OCI-LY7 (cell line): ENCODE measurements around the gene CWC27. TPM values are rescaled to one million over a fixed set of nuclear protein-coding genes. Genes with fewer than 3 reads are reported as not detected.

Source experiments
- BruUV-seq: library from RNA; stranded (reverse); fragments of 400-500 nt; replicated peaks from 2 replicates; lab custom pipeline; 2021; lab: Mats Ljungman, UMichigan
- CTCF ChIA-PET: fragments of 300-600 bp; sonication (Branson Sonifier 250); formaldehyde crosslinking; loops from one replicate; lab custom pipeline; 2022; ENCODE audit warnings: antibody characterized with exemption; ENCODE audit not compliant: unreplicated experiment; lab: Charles Lee
- POLR2A ChIA-PET: fragments of 300-600 bp; sonication (Branson Sonifier 250); formaldehyde crosslinking; loops from one replicate; lab custom pipeline; 2022; ENCODE audit warnings: antibody characterized with exemption; lab: Charles Lee
- DNase-seq: peaks from one replicate; pipeline ENCODE4 v3.0.0-alpha.2; 2015; ENCODE audit warnings: low spot score
- H2AFZ ChIP-seq: fragments of 200-600 bp; sonication (generic), shearing (Covaris generic); 2 replicates; pipeline ENCODE4 v1.6.1; 2014; ENCODE audit warnings: mild to moderate bottlenecking, antibody characterized with exemption, low read length, moderate library complexity
- H3K27ac ChIP-seq: fragments of 200-600 bp; sonication (generic); 2 replicates; pipeline ENCODE4 v1.5.1; 2014; ENCODE audit warnings: mixed run types, low read depth, mild to moderate bottlenecking, moderate library complexity, low read length, inconsistent platforms; ENCODE audit not compliant: poor library complexity, severe bottlenecking
- H3K36me3 ChIP-seq: fragments of 200-600 bp; sonication (generic); 2 replicates; pipeline ENCODE4 v1.6.1; 2014; ENCODE audit warnings: mild to moderate bottlenecking, antibody characterized with exemption, low read length, moderate library complexity, mixed read lengths; ENCODE audit not compliant: insufficient read depth
- H3K4me1 ChIP-seq: fragments of 200-600 bp; sonication (generic); 2 replicates; pipeline ENCODE4 v1.5.1; 2014; ENCODE audit warnings: mild to moderate bottlenecking, low read length; ENCODE audit not compliant: insufficient read depth, poor library complexity, severe bottlenecking
- H3K4me2 ChIP-seq: fragments of 200-600 bp; sonication (generic); 2 replicates; pipeline ENCODE4 v1.6.1; 2014; ENCODE audit warnings: mild to moderate bottlenecking, low read length
- H3K4me3 ChIP-seq: fragments of 200-600 bp; sonication (generic); 2 replicates; pipeline ENCODE4 v1.5.1; 2014; ENCODE audit warnings: mild to moderate bottlenecking, low read depth, low read length; ENCODE audit not compliant: poor library complexity, severe bottlenecking
- H3K79me2 ChIP-seq: fragments of 200-600 bp; sonication (generic); 2 replicates; pipeline ENCODE4 v1.6.1; 2016; ENCODE audit warnings: low read depth, mild to moderate bottlenecking, low read length, moderate library complexity, mixed read lengths; ENCODE audit not compliant: insufficient read depth
- H3K9me2 ChIP-seq: fragments of 200-600 bp; sonication (generic); 2 replicates; pipeline ENCODE4 v1.6.1; 2016; ENCODE audit warnings: mild to moderate bottlenecking, low read length, mixed read lengths; ENCODE audit not compliant: insufficient read depth
- H3K9me3 ChIP-seq: fragments of 200-600 bp; sonication (generic); 2 replicates; pipeline ENCODE4 v1.6.1; 2014; ENCODE audit warnings: mild to moderate bottlenecking, mixed run types, low read length, mixed read lengths
- H4K20me1 ChIP-seq: fragments of 200-600 bp; sonication (generic); 2 replicates; pipeline ENCODE4 v1.6.1; 2014; ENCODE audit warnings: mild to moderate bottlenecking, antibody characterized with exemption, low read length, moderate library complexity, mixed read lengths; ENCODE audit not compliant: insufficient read depth
- EZH2phosphoT487 ChIP-seq: fragments of 200-600 bp; sonication (generic); IDR thresholded peaks from 2 replicates; pipeline ENCODE4 v1.6.1; 2018; ENCODE audit warnings: low read depth, borderline replicate concordance, mild to moderate bottlenecking, mixed run types, antibody characterized with exemption, low read length, moderate library complexity, mixed read lengths
- intact Hi-C: fragments of 100-400 bp; cut with micrococcal nuclease; formaldehyde crosslinking; loops from one replicate; pipeline ENCODE4 v1.10.0; 2022; ENCODE audit not compliant: unreplicated experiment
- total RNA-seq, 2 experiments: library from RNA; depleted of rRNA in 1 of 2; stranded (reverse); fragments of >200 nt in 1 of 2; shearing (Covaris generic) in 1 of 2; gene quantifications; 2 replicates each; pipeline ENCODE4 v1.2.3, GENCODE V29; 2014 to 2022
- TF ChIP-seq, protein P1 (sequence below): fragments of 200-600 bp; sonication (generic); conservative IDR thresholded peaks from 2 replicates; pipeline ENCODE4 v1.5.1; 2014; ENCODE audit warnings: mild to moderate bottlenecking, antibody characterized with exemption, low read length, moderate library complexity, mixed read lengths

Gene CWC27
- total RNA-seq, 2 experiments from 2014 or later = 15.4 to 33.1 TPM

DNA sequence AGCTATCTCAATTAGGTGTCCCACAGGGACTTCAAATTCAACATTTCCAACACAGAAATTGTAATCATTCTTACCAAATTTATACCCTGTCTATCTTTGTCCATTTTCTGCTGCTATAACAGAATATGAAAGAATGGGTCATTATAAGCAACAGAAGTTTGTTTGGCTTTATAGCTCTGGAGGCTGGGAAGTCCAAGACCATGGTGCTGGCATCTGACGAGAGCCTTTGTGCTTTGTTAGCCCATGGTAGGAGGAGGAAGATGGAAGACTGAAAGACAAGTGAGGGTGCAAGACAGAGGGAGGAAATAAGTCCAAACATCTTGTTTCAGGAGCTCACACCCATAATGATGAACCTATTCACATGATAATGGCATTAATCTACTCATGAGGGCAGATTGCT, 72.2 kb downstream of the CWC27 start:
- H3K4me1 ChIP-seq = no peaks in the 10 kb centered on the region
- H3K4me2 ChIP-seq = no peak overlapping the region
- no TSS peak for BruUV-seq
- DNase-seq = no peak
- no peaks in the 10 kb centered on the region for H3K36me3 ChIP-seq
- POLR2A ChIA-PET = interaction anchor here (0.7 to 1.0 kb wide), 3 partner anchors 10 to 172 kb away, joined by 3 read pairs; no protein-coding TSS in a partner anchor
- no peaks in the 10 kb centered on the region for H3K9me2 ChIP-seq
- intact Hi-C loops = no loop called here
- H3K9me3 ChIP-seq = peaks cover 10% of the 10 kb centered on the region; the same call in 1 of the 2 replicates
- no peak overlapping the region for H2AFZ ChIP-seq
- no peak overlapping the region for H3K27ac ChIP-seq
- CTCF ChIA-PET = no interaction called here
- no peaks in the 10 kb centered on the region for H3K79me2 ChIP-seq
- H4K20me1 ChIP-seq = no peaks in the 10 kb centered on the region
- no peak overlapping the region for H3K4me3 ChIP-seq
- TF ChIP-seq, protein P1, sequence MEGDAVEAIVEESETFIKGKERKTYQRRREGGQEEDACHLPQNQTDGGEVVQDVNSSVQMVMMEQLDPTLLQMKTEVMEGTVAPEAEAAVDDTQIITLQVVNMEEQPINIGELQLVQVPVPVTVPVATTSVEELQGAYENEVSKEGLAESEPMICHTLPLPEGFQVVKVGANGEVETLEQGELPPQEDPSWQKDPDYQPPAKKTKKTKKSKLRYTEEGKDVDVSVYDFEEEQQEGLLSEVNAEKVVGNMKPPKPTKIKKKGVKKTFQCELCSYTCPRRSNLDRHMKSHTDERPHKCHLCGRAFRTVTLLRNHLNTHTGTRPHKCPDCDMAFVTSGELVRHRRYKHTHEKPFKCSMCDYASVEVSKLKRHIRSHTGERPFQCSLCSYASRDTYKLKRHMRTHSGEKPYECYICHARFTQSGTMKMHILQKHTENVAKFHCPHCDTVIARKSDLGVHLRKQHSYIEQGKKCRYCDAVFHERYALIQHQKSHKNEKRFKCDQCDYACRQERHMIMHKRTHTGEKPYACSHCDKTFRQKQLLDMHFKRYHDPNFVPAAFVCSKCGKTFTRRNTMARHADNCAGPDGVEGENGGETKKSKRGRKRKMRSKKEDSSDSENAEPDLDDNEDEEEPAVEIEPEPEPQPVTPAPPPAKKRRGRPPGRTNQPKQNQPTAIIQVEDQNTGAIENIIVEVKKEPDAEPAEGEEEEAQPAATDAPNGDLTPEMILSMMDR = no peak
- TF ChIP-seq EZH2phosphoT487 = no peak

DNA sequence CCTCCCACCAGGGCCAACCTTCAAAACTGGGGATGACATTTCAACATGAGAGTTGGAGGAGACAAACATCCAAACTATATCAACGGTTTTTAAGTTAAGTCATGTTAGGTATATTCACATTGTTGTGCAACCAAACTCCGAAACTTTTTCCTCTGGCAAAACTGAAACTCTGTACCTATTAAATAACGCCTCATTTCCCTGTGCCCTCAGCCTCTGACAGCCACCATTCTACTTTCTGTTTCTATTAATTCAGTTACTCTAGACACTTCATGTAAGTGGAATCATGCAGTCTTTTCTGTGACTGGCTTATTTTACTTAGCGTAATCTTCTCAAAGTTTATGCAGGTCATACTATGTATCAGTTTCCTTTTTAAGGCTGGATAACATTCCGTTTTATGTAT, 85.0 kb downstream of the CWC27 start:
- POLR2A ChIA-PET = interaction anchor here (1.0 to 1.2 kb wide), 2 partner anchors 13 to 17 kb away, joined by 3 read pairs; no protein-coding TSS in a partner anchor
- Histone ChIP-seq H3K36me3 (no peaks in the 10 kb centered on the region), H4K20me1 (no peaks in the 10 kb centered on the region), H3K9me2 (no peaks in the 10 kb centered on the region), H3K27ac (no peak overlapping the region), H2AFZ (no peak overlapping the region), H3K4me3 (no peak overlapping the region), H3K79me2 (no peaks in the 10 kb centered on the region), H3K9me3 (no peaks in the 10 kb centered on the region), H3K4me1 (no peaks in the 10 kb centered on the region), H3K4me2 (no peak overlapping the region)
- no peak for TF ChIP-seq EZH2phosphoT487
- TF ChIP-seq, protein P1 = no peak
- BruUV-seq = no TSS peak
- intact Hi-C loops = no loop called here
- CTCF ChIA-PET = no interaction called here
- no peak for DNase-seq

DNA sequence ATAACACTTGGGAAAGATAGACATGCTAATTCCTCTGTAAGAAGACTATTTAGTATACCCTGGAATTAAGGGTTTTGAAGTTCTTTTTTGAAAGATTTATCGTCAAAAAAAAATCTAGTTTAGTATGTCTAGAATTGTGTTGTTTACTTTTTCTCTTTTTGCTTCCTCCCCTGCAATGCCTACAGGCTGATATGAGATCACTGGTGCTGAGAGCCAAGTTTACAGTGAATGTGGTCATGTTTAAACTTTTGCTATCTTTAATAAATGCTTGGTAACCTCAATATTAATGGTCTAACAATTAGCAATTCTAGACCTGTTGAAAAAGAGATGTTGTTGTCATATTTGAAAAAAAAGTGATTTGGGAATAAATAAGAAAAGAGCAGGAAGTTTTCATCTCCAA, 86.1 kb downstream of the CWC27 start:
- TF ChIP-seq, protein P1 = no peak
- TF ChIP-seq EZH2phosphoT487 = no peak
- H3K4me2 ChIP-seq = no peak overlapping the region
- DNase-seq = no peak
- no peaks in the 10 kb centered on the region for H3K79me2 ChIP-seq
- H2AFZ ChIP-seq = no peak overlapping the region
- H3K9me2 ChIP-seq = no peaks in the 10 kb centered on the region
- H4K20me1 ChIP-seq = no peaks in the 10 kb centered on the region
- BruUV-seq = no TSS peak
- ChIA-PET POLR2A (interaction anchor here (0.5 to 1.2 kb wide), 3 partner anchors 14 to 17 kb away, joined by 3 read pairs; no protein-coding TSS in a partner anchor), CTCF (no interaction called here)
- H3K4me3 ChIP-seq = no peak overlapping the region
- no peaks in the 10 kb centered on the region for H3K36me3 ChIP-seq
- intact Hi-C loops = no loop called here
- no peak overlapping the region for H3K27ac ChIP-seq
- no peaks in the 10 kb centered on the region for H3K4me1 ChIP-seq
- no peaks in the 10 kb centered on the region for H3K9me3 ChIP-seq
